Adipocyte (in vitro differentiated cells): Measurements from ENCODE around the gene ARHGEF1.

Experiments used
- DNase-seq: peaks from one replicate; pipeline ENCODE4 v3.0.0-alpha.2; 2015; ENCODE audit warnings: low read depth
- H3K27me3 ChIP-seq: replicated peaks from 2 replicates; pipeline ENCODE4 v1.7.0; 2013; ENCODE audit warnings: mild to moderate bottlenecking, low read length, moderate library complexity; ENCODE audit not compliant: control insufficient read depth, insufficient read depth
- H3K36me3 ChIP-seq: 2 replicates; pipeline ENCODE4 v1.7.0; 2013; ENCODE audit warnings: low read length, mild to moderate bottlenecking, moderate library complexity; ENCODE audit not compliant: control insufficient read depth, insufficient read depth, severe bottlenecking
- H3K4me1 ChIP-seq: 2 replicates; pipeline ENCODE4 v1.7.0; 2013; ENCODE audit warnings: mild to moderate bottlenecking, low read length, moderate library complexity; ENCODE audit not compliant: control insufficient read depth, insufficient read depth
- H3K4me3 ChIP-seq: 2 replicates; pipeline ENCODE4 v1.7.0; 2013; ENCODE audit warnings: mild to moderate bottlenecking, low read length, moderate library complexity
- H3K9ac ChIP-seq: 2 replicates; pipeline ENCODE4 v1.7.0; 2013; ENCODE audit warnings: mild to moderate bottlenecking, low read length, moderate library complexity
- H3K9me3 ChIP-seq: 2 replicates; pipeline ENCODE4 v1.7.0; 2013; ENCODE audit warnings: mild to moderate bottlenecking, low read length, moderate library complexity; ENCODE audit not compliant: control insufficient read depth

ARHGEF1 gene

DNA sequence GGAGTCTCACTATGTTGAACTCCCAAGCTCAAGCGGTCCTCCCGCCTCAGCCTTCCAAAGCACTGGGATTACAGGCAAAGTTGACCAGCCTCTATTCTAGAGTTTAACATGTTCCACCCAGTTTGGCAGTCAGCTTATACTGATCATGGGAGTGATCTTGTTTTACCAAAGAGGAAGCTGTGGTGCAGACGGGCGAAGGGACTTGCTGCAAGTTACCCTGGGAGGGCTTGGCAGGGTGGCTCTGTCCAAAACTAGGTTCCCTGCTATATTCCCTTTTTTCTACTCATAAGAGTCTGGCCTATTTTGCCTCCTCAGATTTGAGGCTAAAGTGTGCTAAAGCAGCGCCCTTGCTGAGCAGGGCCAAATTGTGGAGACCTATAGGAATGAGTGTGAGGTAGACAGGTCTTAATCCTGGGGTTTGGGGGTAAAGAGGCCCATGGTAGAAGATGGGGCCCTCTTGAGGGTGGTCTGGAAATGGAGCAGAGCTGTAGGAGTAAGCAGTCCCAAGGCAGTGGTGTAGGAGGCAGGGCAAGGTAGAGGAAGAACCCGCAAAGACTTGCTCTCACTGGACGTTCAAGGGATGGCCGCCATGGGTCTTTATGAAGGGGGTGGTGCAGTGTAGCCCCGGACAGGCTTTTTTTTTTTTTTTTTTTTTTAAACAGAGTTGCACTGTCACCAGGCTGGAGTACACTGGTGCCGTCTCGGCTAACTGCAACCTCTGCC, 19.6 kb upstream of the ARHGEF1 start:
- no peak for DNase-seq
- no peaks in the 10 kb centered on the region for H3K9me3 ChIP-seq
- no peaks in the 10 kb centered on the region for H3K27me3 ChIP-seq
- no peak overlapping the region for H3K4me3 ChIP-seq
- peak overlapping the region; percentile 97 for H3K9ac ChIP-seq
- peaks cover 55% of the 10 kb centered on the region for H3K4me1 ChIP-seq
- peaks cover 69% of the 10 kb centered on the region for H3K36me3 ChIP-seq

DNA sequence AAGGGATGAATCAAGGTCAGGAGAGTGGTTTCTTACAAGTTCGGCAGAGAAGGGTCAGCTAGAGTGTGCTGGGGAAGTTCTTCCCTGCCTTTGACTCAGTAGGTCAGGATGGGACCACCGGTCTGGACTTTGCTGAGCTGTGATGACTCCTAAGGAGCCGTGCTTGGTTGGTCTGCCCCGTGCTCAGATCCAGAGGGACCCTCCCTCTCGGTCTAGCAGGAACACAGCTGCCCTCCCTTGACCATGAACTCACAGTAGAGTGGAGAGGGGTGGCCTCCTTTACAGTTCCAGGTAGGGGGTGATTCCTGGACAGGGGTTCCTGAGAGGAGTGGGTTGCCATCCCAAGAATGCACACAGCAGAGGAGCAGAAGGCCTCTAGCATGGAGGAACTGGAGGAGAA, 18.6 kb upstream of the ARHGEF1 start:
- DNase-seq: no peak
- H3K4me1 ChIP-seq: peaks cover 60% of the 10 kb centered on the region
- H3K36me3 ChIP-seq: peaks cover 79% of the 10 kb centered on the region
- no peaks in the 10 kb centered on the region for H3K9me3 ChIP-seq
- no peaks in the 10 kb centered on the region for H3K27me3 ChIP-seq
- peak overlapping the region; percentile 18 for H3K9ac ChIP-seq
- H3K4me3 ChIP-seq: no peak overlapping the region

DNA sequence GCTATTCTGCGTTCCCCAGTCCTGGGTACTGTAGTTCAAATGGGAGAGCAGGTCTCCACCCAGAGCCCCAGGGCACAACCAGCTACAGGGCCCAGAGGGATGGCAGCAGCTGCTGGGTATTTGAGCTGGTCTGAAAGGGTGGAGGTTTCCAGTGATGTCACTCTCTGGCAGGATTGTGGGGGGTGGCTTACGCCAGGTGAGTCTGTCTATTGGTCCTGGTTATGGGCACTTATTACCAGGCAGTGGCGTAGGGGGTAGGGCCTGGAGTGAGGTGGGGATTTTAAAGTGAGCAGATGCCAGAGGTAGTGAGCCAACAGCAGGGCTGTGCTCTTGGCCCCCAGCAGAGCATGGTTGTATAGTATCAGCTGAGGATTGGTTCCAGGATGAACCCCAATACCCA, 16.7 kb upstream of the ARHGEF1 start:
- DNase-seq: no peak
- Histone ChIP-seq H3K4me3 (no peak overlapping the region), H3K27me3 (no peaks in the 10 kb centered on the region), H3K36me3 (peaks cover 94% of the 10 kb centered on the region), H3K9ac (peak overlapping the region; percentile 34), H3K9me3 (no peaks in the 10 kb centered on the region), H3K4me1 (peaks cover 68% of the 10 kb centered on the region)

DNA sequence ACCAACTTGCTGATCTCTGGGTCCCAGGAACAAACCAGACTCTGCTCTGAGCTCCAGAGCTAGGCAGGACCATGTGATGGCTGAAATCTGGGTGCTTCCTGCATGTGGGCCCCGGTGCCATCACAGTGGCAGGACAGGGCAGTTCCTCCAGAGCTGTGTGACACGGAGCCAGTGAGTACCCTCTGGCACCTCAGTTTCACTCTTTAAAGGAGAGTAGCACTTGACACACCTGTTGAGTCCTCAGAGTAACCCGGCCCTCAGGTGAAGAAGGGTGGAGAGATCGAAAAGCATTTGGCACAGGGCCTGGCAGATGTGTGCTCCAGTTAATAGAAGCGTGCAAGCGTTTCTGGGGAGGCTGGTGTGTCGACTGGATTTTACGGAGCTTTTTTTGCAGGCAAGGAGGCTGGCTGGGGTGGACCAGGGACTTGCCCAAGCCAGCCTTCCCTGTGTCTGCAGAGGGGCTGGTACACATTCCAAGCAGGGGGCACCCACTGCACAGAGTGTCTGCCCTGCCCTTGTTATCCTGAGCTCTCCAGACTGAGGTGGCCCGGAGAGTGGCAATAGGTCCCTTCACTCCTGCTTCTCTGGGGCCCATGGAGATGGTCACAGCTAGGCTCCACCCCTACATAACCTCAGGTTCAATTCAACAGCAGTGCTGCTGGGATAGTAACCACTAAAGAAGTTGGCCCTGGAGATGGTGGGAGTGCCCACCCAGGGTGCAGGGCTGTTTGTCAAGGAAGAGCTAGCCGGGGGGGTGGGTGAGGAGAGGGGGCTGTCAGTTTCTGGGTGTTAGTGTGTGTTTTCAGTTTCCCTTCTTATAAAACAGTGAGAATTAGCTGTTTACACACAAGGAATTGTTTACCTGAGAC, 14.6 kb upstream of the ARHGEF1 start:
- H3K9ac ChIP-seq: peak overlapping the region; percentile 45
- no peak overlapping the region for H3K4me3 ChIP-seq
- H3K27me3 ChIP-seq: no peaks in the 10 kb centered on the region
- H3K36me3 ChIP-seq: peaks cover 82% of the 10 kb centered on the region
- DNase-seq: no peak
- H3K9me3 ChIP-seq: no peaks in the 10 kb centered on the region
- peaks cover 47% of the 10 kb centered on the region for H3K4me1 ChIP-seq

DNA sequence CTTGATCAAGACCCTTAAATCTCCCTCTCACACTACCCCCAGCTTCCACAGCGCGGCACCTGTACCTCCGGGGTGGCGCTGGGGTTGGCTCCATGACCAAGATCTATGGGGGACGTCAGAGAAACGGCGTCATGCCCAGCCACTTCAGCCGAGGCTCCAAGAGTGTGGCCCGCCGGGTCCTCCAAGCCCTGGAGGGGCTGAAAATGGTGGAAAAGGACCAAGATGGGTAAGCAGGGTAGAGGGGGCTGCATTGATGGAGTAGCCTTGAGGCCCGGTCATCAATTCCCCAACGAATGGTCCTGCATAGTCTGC, 14.0 kb upstream of the ARHGEF1 start:
- no peaks in the 10 kb centered on the region for H3K9me3 ChIP-seq
- H3K36me3 ChIP-seq: peaks cover 76% of the 10 kb centered on the region
- H3K9ac ChIP-seq: no peak overlapping the region
- no peaks in the 10 kb centered on the region for H3K27me3 ChIP-seq
- no peak overlapping the region for H3K4me3 ChIP-seq
- H3K4me1 ChIP-seq: peaks cover 43% of the 10 kb centered on the region
- DNase-seq: no peak

DNA sequence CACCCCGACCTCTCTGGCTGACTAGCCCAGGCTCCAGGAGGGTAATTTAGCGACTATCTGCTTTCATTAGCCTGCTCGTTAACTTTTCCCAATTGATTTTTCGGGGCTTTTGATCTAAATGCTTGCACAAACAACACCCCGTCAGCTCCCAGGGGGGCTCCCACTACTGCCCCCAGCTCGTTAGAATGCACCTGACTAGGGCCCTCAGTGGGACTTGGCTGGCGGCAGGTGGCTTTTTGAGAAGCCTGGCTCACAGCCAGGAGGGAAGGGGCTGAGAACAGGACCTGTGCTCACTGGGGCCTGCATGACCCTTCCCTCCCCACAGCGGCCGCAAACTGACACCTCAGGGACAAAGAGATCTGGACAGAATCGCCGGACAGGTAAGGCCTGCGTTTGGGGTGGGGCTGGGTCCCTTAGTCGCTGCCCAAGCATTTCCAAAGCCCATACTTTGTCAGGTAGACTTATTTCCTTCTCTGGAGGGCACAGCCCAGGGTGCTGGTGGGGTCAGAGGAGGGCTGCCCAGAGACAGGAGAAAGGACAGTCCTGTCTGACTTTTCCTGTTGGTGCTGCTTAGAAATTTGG, 13.5 kb upstream of the ARHGEF1 start:
- H3K9me3 ChIP-seq: no peaks in the 10 kb centered on the region
- H3K4me1 ChIP-seq: peaks cover 38% of the 10 kb centered on the region
- no peak for DNase-seq
- peaks cover 71% of the 10 kb centered on the region for H3K36me3 ChIP-seq
- no peaks in the 10 kb centered on the region for H3K27me3 ChIP-seq
- no peak overlapping the region for H3K4me3 ChIP-seq
- no peak overlapping the region for H3K9ac ChIP-seq

DNA sequence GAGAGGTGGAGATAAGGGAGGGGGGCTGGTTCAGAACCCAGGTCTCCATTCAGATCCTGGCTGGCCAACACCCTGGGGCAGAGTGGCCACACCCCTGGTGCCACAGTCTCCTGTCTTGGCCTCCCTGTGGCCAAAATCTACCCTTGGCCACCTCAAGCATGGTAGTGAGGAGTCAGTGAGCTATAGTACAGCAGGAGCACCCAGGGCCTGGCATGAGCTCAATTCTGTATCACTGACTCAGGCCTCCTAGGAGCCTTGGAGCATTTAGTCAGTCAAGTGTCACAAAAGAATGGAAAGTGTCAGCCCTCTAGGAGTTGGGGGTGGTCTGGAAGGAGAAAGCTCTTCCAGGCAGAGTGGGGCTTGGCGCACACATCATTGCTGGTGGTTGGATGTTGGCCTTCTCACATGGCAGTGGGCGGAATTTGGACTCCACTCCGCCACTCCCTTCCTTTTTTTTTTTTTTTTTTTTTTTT, 12.5 kb upstream of the ARHGEF1 start:
- Histone ChIP-seq H3K9ac (no peak overlapping the region), H3K27me3 (no peaks in the 10 kb centered on the region), H3K4me1 (peaks cover 33% of the 10 kb centered on the region), H3K36me3 (peaks cover 61% of the 10 kb centered on the region), H3K4me3 (no peak overlapping the region), H3K9me3 (no peaks in the 10 kb centered on the region)
- peak; percentile 19 for DNase-seq

DNA sequence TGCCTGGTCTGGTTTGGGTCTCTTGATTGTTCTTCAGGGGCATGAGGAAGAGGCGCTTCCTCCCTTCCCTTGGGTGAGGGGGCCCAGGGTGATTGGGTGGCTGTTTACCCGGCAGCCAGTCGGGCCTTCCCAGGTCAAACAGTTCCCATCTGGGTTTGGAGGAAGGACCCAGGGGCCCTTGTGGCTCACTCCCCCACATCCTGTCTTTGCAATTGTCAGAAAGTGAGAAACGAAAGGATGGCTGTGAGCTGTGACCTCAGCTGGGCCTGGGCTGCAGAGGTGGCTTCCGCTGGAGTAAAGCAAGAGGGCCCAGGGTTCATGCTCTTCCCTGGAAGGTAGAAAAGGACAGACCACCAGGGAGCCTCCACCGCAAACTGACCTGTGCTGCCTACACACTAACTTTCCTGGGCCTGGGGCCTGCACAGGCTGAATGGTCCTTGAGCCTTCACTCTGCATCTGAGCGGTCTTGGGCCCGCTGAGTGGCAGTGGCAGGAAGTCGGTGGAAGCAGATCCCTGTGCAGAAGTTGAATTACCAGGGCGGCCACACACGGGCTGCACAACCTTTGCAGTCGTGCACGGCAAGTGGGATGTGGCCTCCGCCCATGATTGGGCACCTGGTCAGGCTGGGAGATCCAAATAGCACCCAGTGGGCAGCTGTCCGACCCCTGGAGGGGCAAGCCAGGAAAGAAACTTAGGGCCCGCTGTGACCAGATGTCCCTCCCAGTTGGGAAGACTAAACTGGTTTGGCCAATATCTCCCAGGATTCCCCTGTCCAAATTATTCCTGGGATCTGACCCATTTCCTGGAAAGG, 11.2 kb upstream of the ARHGEF1 start:
- H3K4me1 ChIP-seq: peaks cover 32% of the 10 kb centered on the region
- no peaks in the 10 kb centered on the region for H3K27me3 ChIP-seq
- H3K9ac ChIP-seq: no peak overlapping the region
- H3K4me3 ChIP-seq: no peak overlapping the region
- DNase-seq: no peak
- H3K9me3 ChIP-seq: no peaks in the 10 kb centered on the region
- peaks cover 53% of the 10 kb centered on the region for H3K36me3 ChIP-seq

DNA sequence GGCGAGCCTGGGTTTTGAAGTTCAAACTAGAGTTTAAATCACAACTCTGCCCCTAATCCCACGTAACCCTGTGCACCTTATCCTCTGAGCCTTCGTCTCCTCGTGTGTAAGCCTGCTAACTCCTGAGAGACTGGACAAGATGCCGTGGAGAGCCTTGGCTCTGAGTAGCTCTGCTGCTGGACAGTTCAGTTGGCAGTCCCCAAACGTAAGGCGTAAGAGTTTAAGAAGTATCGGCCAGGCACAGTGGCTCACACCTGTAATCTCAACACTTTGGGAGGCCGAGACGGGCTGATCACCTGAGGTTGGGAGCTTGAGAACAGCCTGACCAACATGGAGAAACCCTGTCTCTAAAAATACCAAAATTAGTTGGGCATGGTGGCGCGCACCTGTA, 10.6 kb upstream of the ARHGEF1 start:
- no peaks in the 10 kb centered on the region for H3K9me3 ChIP-seq
- peaks cover 29% of the 10 kb centered on the region for H3K4me1 ChIP-seq
- DNase-seq: no peak
- H3K4me3 ChIP-seq: no peak overlapping the region
- no peaks in the 10 kb centered on the region for H3K27me3 ChIP-seq
- no peak overlapping the region for H3K9ac ChIP-seq
- H3K36me3 ChIP-seq: peaks cover 47% of the 10 kb centered on the region

DNA sequence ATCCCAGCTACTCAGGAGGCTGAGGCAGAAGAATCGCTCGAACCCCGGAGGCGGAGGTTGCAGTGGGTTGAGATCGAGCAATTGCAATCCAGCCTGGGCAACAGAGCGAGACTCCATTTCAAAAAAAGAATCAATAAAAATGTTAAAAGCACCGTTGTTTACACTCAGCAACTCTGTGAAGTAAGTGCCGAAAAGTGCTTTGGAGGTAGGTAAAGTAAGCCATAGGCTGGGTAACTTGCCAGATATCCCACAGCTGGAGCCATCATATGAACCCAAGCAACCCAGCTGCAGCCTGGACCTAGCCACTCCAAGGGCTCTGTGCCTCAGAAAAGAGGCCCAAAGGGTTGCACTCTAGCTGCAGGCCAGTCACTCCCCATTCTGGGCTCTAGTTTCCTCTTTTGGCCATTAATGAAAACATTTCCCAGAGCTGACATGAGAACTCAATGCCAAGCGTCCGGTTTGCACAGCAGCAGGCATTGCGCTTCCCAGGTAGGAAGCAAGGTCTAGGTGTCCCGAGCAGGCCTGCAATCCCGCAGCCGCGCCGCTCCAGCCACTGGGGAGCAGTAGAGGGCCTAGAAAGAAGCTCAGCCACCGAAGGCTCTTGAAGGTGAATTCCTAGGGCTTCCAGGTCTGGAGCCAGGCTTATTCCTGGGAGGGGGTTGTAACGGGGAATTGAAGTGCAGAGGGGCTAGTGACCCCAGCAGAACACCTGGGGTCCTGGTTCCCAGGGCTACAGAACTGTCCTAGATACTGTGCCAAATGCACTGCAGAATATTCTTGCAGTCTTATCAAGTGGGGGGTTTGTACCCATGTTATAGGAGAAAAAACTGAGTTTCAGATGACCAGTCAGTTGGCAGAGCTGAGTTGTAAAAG, 10.0 kb upstream of the ARHGEF1 start:
- DNase-seq: peak; percentile 58
- no peaks in the 10 kb centered on the region for H3K27me3 ChIP-seq
- H3K4me1 ChIP-seq: peaks cover 25% of the 10 kb centered on the region
- H3K9me3 ChIP-seq: no peaks in the 10 kb centered on the region
- peaks cover 40% of the 10 kb centered on the region for H3K36me3 ChIP-seq
- no peak overlapping the region for H3K9ac ChIP-seq
- no peak overlapping the region for H3K4me3 ChIP-seq
